Transverse colon (tissue), 4 donors: ENCODE results near the gene EMC10.

ENCODE experiments used
- CTCF ChIP-seq, 5 experiments: fragments of 200-600 bp in 3 of 5; fragments of 450-650 bp in 2 of 5; sonication (generic) in 3 of 5; IDR thresholded peaks; 1 replicate in 2 of 5; 2 replicates in 3 of 5; pipeline ENCODE4 v1.5.1; 2016 to 2017; ENCODE audit warnings: antibody characterized with exemption in 5 of 5, inconsistent platforms in 3 of 5, mild to moderate bottlenecking in 2 of 5, moderate library complexity in 1 of 5
- EP300 ChIP-seq: sonication (generic); formaldehyde crosslinking; IDR thresholded peaks from one replicate; pipeline ENCODE4 v1.6.1; 2017; ENCODE audit warnings: antibody characterized with exemption, low read depth
- POLR2A ChIP-seq: fragments of 450-650 bp; IDR thresholded peaks from one replicate; pipeline ENCODE4 v1.6.1; 2016; ENCODE audit warnings: antibody characterized with exemption, mild to moderate bottlenecking, moderate library complexity
- POLR2AphosphoS5 ChIP-seq, 3 donors: sonication (generic); formaldehyde crosslinking; IDR thresholded peaks; one replicate each; pipeline ENCODE4 v1.6.1; 2016; ENCODE audit warnings: antibody characterized with exemption in 3 of 3

- no peak for TF ChIP-seq CTCF (IDR thresholded peaks at IDR 0.05)
- no peak for TF ChIP-seq POLR2A
- TF ChIP-seq POLR2AphosphoS5 (IDR thresholded peaks at IDR 0.05): no peak
- no peak for TF ChIP-seq EP300
Observed at GRCh38 chr19:50532952-50533351, 56.6 kb downstream of the EMC10 start.
